ENCODE measurements around the gene C2CD2L.

DNA sequence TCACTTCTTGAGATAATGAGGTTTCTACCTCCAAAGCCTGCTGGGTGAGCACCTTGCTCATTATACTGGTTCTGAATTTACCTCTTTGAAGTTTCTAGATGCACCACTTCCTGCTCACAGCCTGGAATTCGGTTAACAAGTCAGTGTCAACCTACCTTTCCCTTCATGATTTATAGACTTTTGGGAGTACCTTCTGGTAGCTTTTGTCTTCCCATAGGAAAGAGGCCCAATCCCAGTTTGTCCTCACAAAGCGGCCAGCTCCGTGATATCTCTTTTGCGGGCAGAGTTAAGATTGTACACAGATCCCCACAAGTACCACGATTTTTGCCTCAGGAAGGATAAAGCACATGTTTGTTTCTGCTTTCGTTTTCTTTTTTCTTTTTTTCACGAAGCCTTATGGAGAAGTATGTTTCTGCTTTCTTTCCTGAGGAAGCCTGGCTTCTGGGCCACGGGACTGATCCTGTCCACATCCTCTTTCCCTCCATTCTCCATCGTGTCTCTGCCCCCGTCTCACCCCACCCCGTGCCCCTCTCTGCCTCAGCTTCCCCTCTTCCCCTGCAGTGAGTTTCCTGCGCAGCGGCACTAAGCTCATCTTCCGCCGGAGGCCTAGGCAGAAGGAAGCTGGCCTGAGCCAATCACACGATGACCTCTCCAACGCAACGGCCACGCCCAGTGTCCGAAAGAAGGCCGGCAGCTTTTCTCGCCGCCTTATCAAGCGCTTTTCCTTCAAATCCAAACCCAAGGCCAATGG is 8.5 kb downstream of the C2CD2L start:
- TF ChIP-seq, protein P1, sequence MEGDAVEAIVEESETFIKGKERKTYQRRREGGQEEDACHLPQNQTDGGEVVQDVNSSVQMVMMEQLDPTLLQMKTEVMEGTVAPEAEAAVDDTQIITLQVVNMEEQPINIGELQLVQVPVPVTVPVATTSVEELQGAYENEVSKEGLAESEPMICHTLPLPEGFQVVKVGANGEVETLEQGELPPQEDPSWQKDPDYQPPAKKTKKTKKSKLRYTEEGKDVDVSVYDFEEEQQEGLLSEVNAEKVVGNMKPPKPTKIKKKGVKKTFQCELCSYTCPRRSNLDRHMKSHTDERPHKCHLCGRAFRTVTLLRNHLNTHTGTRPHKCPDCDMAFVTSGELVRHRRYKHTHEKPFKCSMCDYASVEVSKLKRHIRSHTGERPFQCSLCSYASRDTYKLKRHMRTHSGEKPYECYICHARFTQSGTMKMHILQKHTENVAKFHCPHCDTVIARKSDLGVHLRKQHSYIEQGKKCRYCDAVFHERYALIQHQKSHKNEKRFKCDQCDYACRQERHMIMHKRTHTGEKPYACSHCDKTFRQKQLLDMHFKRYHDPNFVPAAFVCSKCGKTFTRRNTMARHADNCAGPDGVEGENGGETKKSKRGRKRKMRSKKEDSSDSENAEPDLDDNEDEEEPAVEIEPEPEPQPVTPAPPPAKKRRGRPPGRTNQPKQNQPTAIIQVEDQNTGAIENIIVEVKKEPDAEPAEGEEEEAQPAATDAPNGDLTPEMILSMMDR (conservative IDR thresholded peaks at IDR 0.05; ENCODE audit: low read length) = no peak
- TF ChIP-seq EZH2phosphoT487 (IDR thresholded peaks at IDR 0.05; ENCODE audit: borderline replicate concordance, low read depth, low read length) = no peak
